A673 (cell line): ENCODE measurements around the gene GALNT2. TPM values are rescaled to one million over a fixed set of nuclear protein-coding genes. Genes with fewer than 3 reads are reported as not detected.

Source experiments
- BruUV-seq: library from RNA; stranded (reverse); fragments of 400-500 nt; replicated peaks from 2 replicates; lab custom pipeline; 2021; lab: Mats Ljungman, UMichigan
- CTCF ChIA-PET: fragments of 300-600 bp; sonication (Branson Sonifier 250); formaldehyde crosslinking; loops from one replicate; lab custom pipeline; 2022; ENCODE audit warnings: antibody characterized with exemption; lab: Charles Lee
- POLR2A ChIA-PET: fragments of 300-600 bp; sonication (Branson Sonifier 250); formaldehyde crosslinking; loops from one replicate; lab custom pipeline; 2022; ENCODE audit warnings: antibody characterized with exemption; ENCODE audit not compliant: low non-redundant PET; lab: Charles Lee
- DNase-seq: peaks from one replicate; pipeline ENCODE4 v3.0.0-alpha.2; 2015; ENCODE audit warnings: low spot score
- H3K27ac ChIP-seq: fragments of 200-600 bp; sonication (generic); 2 replicates; pipeline ENCODE4 v1.5.1; 2016; ENCODE audit warnings: mixed run types, low read depth, mild to moderate bottlenecking, mixed read lengths, antibody characterized with exemption, low read length; ENCODE audit not compliant: poor library complexity, severe bottlenecking
- H3K27me3 ChIP-seq: fragments of 200-600 bp; sonication (generic); replicated peaks from 2 replicates; pipeline ENCODE4 v1.6.1; 2017; ENCODE audit warnings: mixed run types, low read depth, mild to moderate bottlenecking, mixed read lengths, antibody characterized with exemption, low read length; ENCODE audit not compliant: insufficient read depth, poor library complexity
- H3K36me3 ChIP-seq: fragments of 200-600 bp; sonication (generic); 2 replicates; pipeline ENCODE4 v1.6.1; 2016; ENCODE audit warnings: mixed run types, mild to moderate bottlenecking, mixed read lengths, antibody characterized with exemption, low read length; ENCODE audit not compliant: insufficient read depth, poor library complexity, severe bottlenecking
- H3K4me1 ChIP-seq: fragments of 200-600 bp; sonication (generic); 2 replicates; pipeline ENCODE4 v1.6.1; 2017; ENCODE audit warnings: mixed run types, mild to moderate bottlenecking, mixed read lengths, antibody characterized with exemption, low read length; ENCODE audit not compliant: insufficient read depth, poor library complexity, severe bottlenecking
- H3K4me3 ChIP-seq: fragments of 200-600 bp; sonication (generic); 2 replicates; pipeline ENCODE4 v1.5.1; 2016; ENCODE audit warnings: low read depth, mixed run types, mild to moderate bottlenecking, mixed read lengths, low read length; ENCODE audit not compliant: poor library complexity, severe bottlenecking
- H3K9me3 ChIP-seq: fragments of 200-600 bp; sonication (generic); 2 replicates; pipeline ENCODE4 v1.6.1; 2016; ENCODE audit warnings: mixed run types, low read depth, mild to moderate bottlenecking, mixed read lengths, antibody characterized with exemption, low read length; ENCODE audit not compliant: poor library complexity, severe bottlenecking
- EZH2 ChIP-seq: fragments of 200-600 bp; sonication (generic); IDR thresholded peaks from 2 replicates; pipeline ENCODE4 v1.6.1; 2017; ENCODE audit warnings: borderline replicate concordance, low read depth, mild to moderate bottlenecking, mixed read lengths, antibody characterized with exemption, low read length; ENCODE audit not compliant: poor library complexity, severe bottlenecking
- intact Hi-C: fragments of 100-400 bp; cut with micrococcal nuclease; formaldehyde crosslinking; loops from one replicate; pipeline ENCODE4 v1.10.0; 2022; ENCODE audit not compliant: unreplicated experiment
- total RNA-seq: library from RNA; stranded (reverse); gene quantifications from 2 replicates; pipeline ENCODE4 v1.2.3, GENCODE V29; 2021
- TF ChIP-seq, protein P1 (sequence below): fragments of 300-800, 200-600 bp; sonication (generic); conservative IDR thresholded peaks from 2 replicates; pipeline ENCODE4 v1.5.1; 2017; ENCODE audit warnings: low read depth, mild to moderate bottlenecking, antibody characterized with exemption, low read length, moderate library complexity, mixed read lengths

The GALNT2 gene
- total RNA-seq, 1 experiment from 2014 or later: 94.6 TPM

DNA sequence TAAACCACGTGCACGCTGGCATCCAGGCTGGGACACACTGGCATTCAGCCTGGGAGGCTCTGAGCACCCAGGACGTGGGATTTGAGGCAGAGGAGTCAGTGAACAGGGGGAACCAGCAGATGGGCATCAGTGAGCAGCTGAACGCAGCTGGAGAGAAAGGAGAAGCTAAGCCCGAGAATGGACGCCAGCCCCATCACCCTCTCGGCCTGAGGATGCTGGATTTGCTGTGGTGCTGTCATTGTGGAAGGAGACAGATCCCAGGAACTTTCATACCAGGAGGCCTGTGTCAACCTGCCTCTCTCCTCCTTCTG is 226.3 kb downstream of the GALNT2 start:
- no peaks in the 10 kb centered on the region for H3K4me1 ChIP-seq
- POLR2A ChIA-PET: no interaction called here
- no peak for TF ChIP-seq EZH2
- TF ChIP-seq, protein P1, sequence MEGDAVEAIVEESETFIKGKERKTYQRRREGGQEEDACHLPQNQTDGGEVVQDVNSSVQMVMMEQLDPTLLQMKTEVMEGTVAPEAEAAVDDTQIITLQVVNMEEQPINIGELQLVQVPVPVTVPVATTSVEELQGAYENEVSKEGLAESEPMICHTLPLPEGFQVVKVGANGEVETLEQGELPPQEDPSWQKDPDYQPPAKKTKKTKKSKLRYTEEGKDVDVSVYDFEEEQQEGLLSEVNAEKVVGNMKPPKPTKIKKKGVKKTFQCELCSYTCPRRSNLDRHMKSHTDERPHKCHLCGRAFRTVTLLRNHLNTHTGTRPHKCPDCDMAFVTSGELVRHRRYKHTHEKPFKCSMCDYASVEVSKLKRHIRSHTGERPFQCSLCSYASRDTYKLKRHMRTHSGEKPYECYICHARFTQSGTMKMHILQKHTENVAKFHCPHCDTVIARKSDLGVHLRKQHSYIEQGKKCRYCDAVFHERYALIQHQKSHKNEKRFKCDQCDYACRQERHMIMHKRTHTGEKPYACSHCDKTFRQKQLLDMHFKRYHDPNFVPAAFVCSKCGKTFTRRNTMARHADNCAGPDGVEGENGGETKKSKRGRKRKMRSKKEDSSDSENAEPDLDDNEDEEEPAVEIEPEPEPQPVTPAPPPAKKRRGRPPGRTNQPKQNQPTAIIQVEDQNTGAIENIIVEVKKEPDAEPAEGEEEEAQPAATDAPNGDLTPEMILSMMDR: no peak
- no peak overlapping the region for H3K27ac ChIP-seq
- H3K4me3 ChIP-seq: no peak overlapping the region
- no peak for DNase-seq
- no peaks in the 10 kb centered on the region for H3K9me3 ChIP-seq
- H3K27me3 ChIP-seq: no peaks in the 10 kb centered on the region
- intact Hi-C loops: no loop called here
- H3K36me3 ChIP-seq: no peaks in the 10 kb centered on the region
- BruUV-seq: no TSS peak
- CTCF ChIA-PET: no interaction called here

DNA sequence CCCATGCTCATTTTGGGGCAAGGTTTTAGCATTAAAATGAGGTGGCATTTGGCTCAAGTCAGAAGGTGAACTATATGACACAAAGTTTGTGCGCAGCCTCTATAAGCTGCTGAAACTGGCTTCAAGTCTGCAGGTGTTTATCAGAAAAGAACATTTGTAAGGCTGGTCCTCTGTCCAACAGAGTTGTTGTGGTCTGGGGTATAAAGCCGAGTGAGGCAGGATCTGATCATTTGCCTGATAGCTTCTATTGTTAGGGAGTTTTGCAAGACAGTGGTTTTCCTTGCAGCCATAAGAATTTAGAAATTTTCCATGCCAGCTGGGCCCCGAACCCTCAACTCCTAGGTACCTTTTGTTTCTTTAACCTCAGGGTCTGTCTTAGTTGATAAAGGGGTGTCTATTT is 228.3 kb downstream of the GALNT2 start:
- no peaks in the 10 kb centered on the region for H3K4me1 ChIP-seq
- no peak overlapping the region for H3K4me3 ChIP-seq
- CTCF ChIA-PET: no interaction called here
- intact Hi-C loops: no loop called here
- no peak for DNase-seq
- TF ChIP-seq, protein P1: no peak
- no peak for TF ChIP-seq EZH2
- H3K27me3 ChIP-seq: no peaks in the 10 kb centered on the region
- POLR2A ChIA-PET: no interaction called here
- H3K27ac ChIP-seq: no peak overlapping the region
- no peaks in the 10 kb centered on the region for H3K36me3 ChIP-seq
- H3K9me3 ChIP-seq: no peaks in the 10 kb centered on the region
- BruUV-seq: no TSS peak

DNA sequence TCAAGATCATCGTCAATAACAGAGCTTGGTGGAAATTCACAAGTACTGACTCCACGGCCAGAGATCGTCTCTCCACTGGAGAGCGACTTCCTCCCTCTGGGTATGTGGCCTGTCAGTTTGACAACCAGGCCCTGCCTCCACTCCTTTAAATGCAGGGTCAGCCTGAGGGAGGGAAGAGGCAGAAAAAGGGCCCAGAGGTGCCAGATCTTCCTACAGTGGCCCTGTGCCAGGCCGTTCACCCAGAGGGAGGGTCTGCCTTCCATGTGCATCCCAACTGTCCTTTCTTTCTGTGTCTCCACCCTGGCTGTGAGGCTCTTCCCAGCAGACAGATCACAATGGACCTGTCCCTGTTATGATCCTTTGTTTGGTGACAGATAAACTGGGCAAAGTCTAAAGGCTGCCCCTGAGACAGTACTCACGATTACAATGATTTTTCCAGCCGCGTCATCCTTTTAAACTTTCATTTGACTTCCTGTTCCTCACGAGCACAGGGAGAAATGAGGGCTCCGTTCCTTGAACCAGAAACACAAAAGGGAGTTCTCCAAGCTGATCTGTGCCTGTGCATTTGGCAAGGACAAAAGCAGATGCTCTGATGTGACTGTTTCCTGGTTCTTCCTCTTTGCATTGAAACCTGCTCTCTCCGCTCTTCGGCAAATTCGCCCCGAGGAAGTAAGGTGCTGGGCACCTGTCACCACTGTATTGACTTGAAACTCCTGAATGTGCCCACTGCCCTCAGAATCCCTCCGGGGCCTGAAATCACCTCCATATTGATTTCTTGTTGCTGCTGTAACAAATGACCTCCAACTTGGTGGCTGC is 232.4 kb downstream of the GALNT2 start:
- TF ChIP-seq, protein P1: no peak
- no peak for TF ChIP-seq EZH2
- Histone ChIP-seq H3K4me1 (peaks cover 8% of the 10 kb centered on the region), H3K27ac (no peak overlapping the region), H3K27me3 (no peaks in the 10 kb centered on the region), H3K4me3 (no peak overlapping the region), H3K36me3 (no peaks in the 10 kb centered on the region), H3K9me3 (no peaks in the 10 kb centered on the region)
- DNase-seq: no peak
- ChIA-PET CTCF (no interaction called here), POLR2A (no interaction called here)
- no TSS peak for BruUV-seq
- intact Hi-C loops: no loop called here
